22Rv1 (cell line): ENCODE data around the gene FBXO31.

Source experiments
- CTCF ChIP-seq: fragments of 450-650 bp; IDR thresholded peaks from 2 replicates; pipeline ENCODE4 v1.5.1; 2017; ENCODE audit warnings: mild to moderate bottlenecking
- ZFX ChIP-seq: fragments of 450-650 bp; IDR thresholded peaks from 2 replicates; pipeline ENCODE4 v1.6.1; 2017; ENCODE audit warnings: antibody characterized with exemption, borderline replicate concordance

GRCh38 chr16:87278191-87279093, 105.1 kb downstream of the FBXO31 start:
- TF ChIP-seq CTCF, result peak; percentile 91
- no peak for TF ChIP-seq ZFX
